H9 (cell line): ENCODE results near the gene ARMH3. TPM values are rescaled to one million over a fixed set of nuclear protein-coding genes. Genes with fewer than 3 reads are reported as not detected.

Experiments used
- DNase-seq: peaks from one replicate; pipeline ENCODE4 v3.0.0-alpha.2; 2017
- H2AFZ ChIP-seq: one replicate; pipeline ENCODE4 v1.6.1; 2013; ENCODE audit warnings: mild to moderate bottlenecking, low read length, control low read depth, moderate library complexity
- H2AK5ac ChIP-seq: 2 replicates; pipeline ENCODE4 v1.6.1; 2013; ENCODE audit warnings: low read length, control low read depth, mixed read lengths; ENCODE audit not compliant: insufficient read length
- H2BK120ac ChIP-seq: one replicate; pipeline ENCODE4 v1.6.1; 2013; ENCODE audit warnings: low read depth, mild to moderate bottlenecking, low read length, control low read depth, inconsistent platforms; ENCODE audit not compliant: poor library complexity, severe bottlenecking
- H2BK12ac ChIP-seq: 2 replicates; pipeline ENCODE4 v1.6.1; 2013; ENCODE audit warnings: low read length, control low read depth, mixed read lengths, low read depth; ENCODE audit not compliant: insufficient read length
- H2BK15ac ChIP-seq: 2 replicates; pipeline ENCODE4 v1.6.1; 2013; ENCODE audit warnings: low read depth, low read length, control low read depth
- H2BK20ac ChIP-seq: one replicate; pipeline ENCODE4 v1.6.1; 2013; ENCODE audit warnings: low read depth, mild to moderate bottlenecking, low read length, control low read depth, inconsistent platforms; ENCODE audit not compliant: poor library complexity, severe bottlenecking
- H2BK5ac ChIP-seq: 2 replicates; pipeline ENCODE4 v1.6.1; 2013; ENCODE audit warnings: low read length, control low read depth, mixed read lengths; ENCODE audit not compliant: insufficient read length
- H3K14ac ChIP-seq: 2 replicates; pipeline ENCODE4 v1.6.1; 2013; ENCODE audit warnings: low read length, control low read depth; ENCODE audit not compliant: insufficient read depth
- H3K18ac ChIP-seq: 2 replicates; pipeline ENCODE4 v1.6.1; 2013; ENCODE audit warnings: low read depth, mild to moderate bottlenecking, mixed read lengths, low read length, control low read depth; ENCODE audit not compliant: insufficient read length
- H3K23ac ChIP-seq: 2 replicates; pipeline ENCODE4 v1.6.1; 2013; ENCODE audit warnings: low read length, control low read depth, mixed read lengths, low read depth; ENCODE audit not compliant: insufficient read length
- H3K23me2 ChIP-seq: 2 replicates; pipeline ENCODE4 v1.6.1; 2013; ENCODE audit warnings: low read depth, mild to moderate bottlenecking, mixed read lengths, low read length, control low read depth; ENCODE audit not compliant: insufficient read length, poor library complexity, severe bottlenecking
- H3K27ac ChIP-seq: 2 replicates; pipeline ENCODE4 v1.5.1; 2013; ENCODE audit warnings: low read length, control low read depth, mixed read lengths, low read depth; ENCODE audit not compliant: insufficient read length
- H3K27me3 ChIP-seq: 2 replicates; pipeline ENCODE4 v1.6.1; 2013; ENCODE audit warnings: low read length, control low read depth, inconsistent platforms; ENCODE audit not compliant: insufficient read depth
- H3K4ac ChIP-seq: 2 replicates; pipeline ENCODE4 v1.6.1; 2013; ENCODE audit warnings: low read depth, mild to moderate bottlenecking, control low read depth, inconsistent platforms, low read length, moderate library complexity
- H3K4me1 ChIP-seq: 2 replicates; pipeline ENCODE4 v1.6.1; 2013; ENCODE audit warnings: low read length, control low read depth, inconsistent platforms; ENCODE audit not compliant: insufficient read depth
- H3K4me2 ChIP-seq: 2 replicates; pipeline ENCODE4 v1.6.1; 2013; ENCODE audit warnings: low read length, control low read depth, mixed read lengths; ENCODE audit not compliant: insufficient read length, insufficient read depth
- H3K56ac ChIP-seq: 2 replicates; pipeline ENCODE4 v1.6.1; 2013; ENCODE audit warnings: low read depth, mild to moderate bottlenecking, mixed read lengths, low read length, control low read depth; ENCODE audit not compliant: insufficient read length
- H3K79me1 ChIP-seq: 2 replicates; pipeline ENCODE4 v1.6.1; 2013; ENCODE audit warnings: low read depth, mild to moderate bottlenecking, moderate library complexity, low read length, control low read depth, inconsistent platforms; ENCODE audit not compliant: insufficient read depth, poor library complexity, severe bottlenecking
- H3K79me2 ChIP-seq: 2 replicates; pipeline ENCODE4 v1.6.1; 2013; ENCODE audit warnings: low read length, control low read depth, inconsistent platforms; ENCODE audit not compliant: insufficient read depth
- H3K9ac ChIP-seq: 2 replicates; pipeline ENCODE4 v1.6.1; 2013; ENCODE audit warnings: low read length, control low read depth, mixed read lengths; ENCODE audit not compliant: insufficient read length; ENCODE audit errors: extremely low read depth
- H3K9me3 ChIP-seq: one replicate; pipeline ENCODE4 v1.6.1; 2013; ENCODE audit warnings: low read depth, low read length, inconsistent platforms; ENCODE audit not compliant: control insufficient read depth
- H3T11ph ChIP-seq: one replicate; pipeline ENCODE4 v1.6.1; 2013; ENCODE audit warnings: mild to moderate bottlenecking, low read length, control low read depth, inconsistent platforms
- H4K20me1 ChIP-seq: one replicate; pipeline ENCODE4 v1.6.1; 2013; ENCODE audit not compliant: control insufficient read depth, insufficient read length, insufficient read depth
- H4K5ac ChIP-seq: 2 replicates; pipeline ENCODE4 v1.6.1; 2013; ENCODE audit warnings: low read depth, mild to moderate bottlenecking, mixed read lengths, low read length, control low read depth; ENCODE audit not compliant: insufficient read length
- H4K8ac ChIP-seq: replicated peaks from 2 replicates; pipeline ENCODE4 v1.6.1; 2013; ENCODE audit warnings: low read length, control low read depth, mixed read lengths, low read depth; ENCODE audit not compliant: insufficient read length
- H4K91ac ChIP-seq: 2 replicates; pipeline ENCODE4 v1.6.1; 2013; ENCODE audit warnings: low read depth, mild to moderate bottlenecking, moderate library complexity, mixed read lengths, low read length, control low read depth; ENCODE audit not compliant: insufficient read length
- H3K27ac Mint-ChIP-seq, 3 experiments: 2 replicates in 2 of 3; 3 replicates in 1 of 3; pipeline ENCODE4 v1.8.0; 2020 to 2021; ENCODE audit warnings: mixed read lengths in 3 of 3, mild to moderate bottlenecking in 1 of 3, moderate library complexity in 1 of 3
- H3K27me3 Mint-ChIP-seq: 2 replicates; pipeline ENCODE4 v1.8.0; 2021; ENCODE audit warnings: low read depth, mild to moderate bottlenecking, moderate library complexity, mixed read lengths
- H3K36me3 Mint-ChIP-seq, 3 experiments: 2 replicates in 2 of 3; 3 replicates in 1 of 3; pipeline ENCODE4 v1.8.0; 2020 to 2021; ENCODE audit warnings: low read depth in 3 of 3, mixed read lengths in 3 of 3; ENCODE audit not compliant: insufficient read depth in 1 of 3
- H3K4me1 Mint-ChIP-seq, 2 experiments: 2 replicates each; pipeline ENCODE4 v1.8.0; 2020; ENCODE audit warnings: mixed read lengths in 2 of 2
- H3K4me3 Mint-ChIP-seq, 2 experiments: 2 replicates in 1 of 2; 3 replicates in 1 of 2; pipeline ENCODE4 v1.8.0; 2020 to 2021; ENCODE audit warnings: mild to moderate bottlenecking in 2 of 2, mixed read lengths in 2 of 2, moderate library complexity in 1 of 2
- H3K9me3 Mint-ChIP-seq, 2 experiments: 2 replicates in 1 of 2; 3 replicates in 1 of 2; pipeline ENCODE4 v1.8.0; 2020; ENCODE audit warnings: mild to moderate bottlenecking in 2 of 2, mixed read lengths in 2 of 2, moderate library complexity in 1 of 2
- CTCF ChIP-seq: fragments of 200-600 bp; sonication (generic); conservative IDR thresholded peaks from 3 replicates; pipeline ENCODE4 v1.8.0; 2021; ENCODE audit warnings: antibody characterized with exemption, mild to moderate bottlenecking
- total RNA-seq: library from RNA; stranded (reverse); gene quantifications from 2 replicates; pipeline ENCODE4 v1.2.1, GENCODE V29; 2021

The ARMH3 gene
- total RNA-seq, 1 experiment from 2014 or later, result 20.4 TPM

- Histone ChIP-seq H3K4ac (no peak overlapping the region), H4K5ac (no peak overlapping the region), H2BK120ac (no peak overlapping the region), H3K9me3 (no peaks in the 10 kb centered on the region), H4K8ac (no peak overlapping the region), H2BK15ac (no peak overlapping the region), H3K4me2 (no peak overlapping the region), H3K79me2 (no peaks in the 10 kb centered on the region), H3K56ac (no peak overlapping the region), H3T11ph (no peak overlapping the region), H2BK20ac (no peak overlapping the region), H4K91ac (no peak overlapping the region), H3K9ac (no peak overlapping the region), H3K14ac (no peak overlapping the region), H3K27ac (no peak overlapping the region), H2BK5ac (no peak overlapping the region), H2BK12ac (no peak overlapping the region), H2AK5ac (no peak overlapping the region), H3K4me1 (no peaks in the 10 kb centered on the region), H3K79me1 (no peaks in the 10 kb centered on the region), H2AFZ (no peak overlapping the region), H3K23me2 (no peaks in the 10 kb centered on the region), H3K27me3 (no peaks in the 10 kb centered on the region), H3K18ac (no peak overlapping the region), H4K20me1 (no peaks in the 10 kb centered on the region), H3K23ac (no peak overlapping the region)
- peaks cover 13 to 14% of the 10 kb centered on the region in 2 experiments for H3K9me3 Mint-ChIP-seq
- no peaks in the 10 kb centered on the region for H3K27me3 Mint-ChIP-seq
- no peaks in the 10 kb centered on the region for H3K4me1 Mint-ChIP-seq
- H3K4me3 Mint-ChIP-seq, result no peak overlapping the region
- no peak overlapping the region for H3K27ac Mint-ChIP-seq
- no peak for DNase-seq
- no peak for TF ChIP-seq CTCF
- H3K36me3 Mint-ChIP-seq, result peaks cover 8 to 12% (median 10%) of the 10 kb centered on the region in 3 experiments
Observed at GRCh38 chr10:101856626-101857025, 199.3 kb downstream of the ARMH3 start.
